SK-N-SH (cell line): ENCODE measurements around the gene LAIR2. TPM values are rescaled to one million over a fixed set of nuclear protein-coding genes. Genes with fewer than 3 reads are reported as not detected.
A peak's percentile ranks its signal among the peaks of the same experiment; 100 is the strongest.

Experiments used
- CTCF ChIA-PET: fragments of 300-600, 350-600 bp; formaldehyde crosslinking; extraction: SDS; loops from one replicate; lab custom pipeline; 2021; lab: Yijun Ruan, JAX
- POLR2A ChIA-PET: fragments of 350-600 bp; sonication (Branson Sonifier 250); formaldehyde crosslinking; extraction: SDS; loops from one replicate; lab custom pipeline; 2020; ENCODE audit warnings: antibody characterized with exemption, inconsistent platforms; lab: Yijun Ruan, JAX
- DNase-seq: peaks from one replicate; pipeline ENCODE4 v3.0.0; 2012
- H2AFZ ChIP-seq: fragments of 200-600 bp; sonication (generic); 2 replicates; pipeline ENCODE4 v1.8.1; 2016; ENCODE audit warnings: antibody characterized with exemption, mild to moderate bottlenecking, low read depth
- H3F3A ChIP-seq: fragments of 200-600 bp; sonication (generic); replicated peaks from 2 replicates; pipeline ENCODE3; 2016; ENCODE audit warnings: antibody characterized with exemption, mild to moderate bottlenecking; ENCODE audit not compliant: insufficient read depth
- H3K27ac ChIP-seq, 2 experiments: fragments of 200-500 bp in 1 of 2; fragments of 200-600 bp in 1 of 2; sonication (Bioruptor generic) in 1 of 2; sonication (generic), shearing (Covaris generic) in 1 of 2; 2 replicates each; pipeline versions ENCODE4 v1.5.1 to v1.6.1; 2014 to 2016; ENCODE audit warnings: low read depth in 2 of 2, inconsistent platforms in 1 of 2, low read length in 1 of 2, mild to moderate bottlenecking in 1 of 2, mixed read lengths in 1 of 2
- H3K27me3 ChIP-seq: fragments of 200-600 bp; sonication (generic), shearing (Covaris generic); 2 replicates; pipeline ENCODE4 v1.6.1; 2016; ENCODE audit warnings: mixed run types; ENCODE audit not compliant: insufficient read depth
- H3K36me3 ChIP-seq, 2 experiments: fragments of 200-500 bp in 1 of 2; fragments of 200-600 bp in 1 of 2; sonication (Bioruptor generic) in 1 of 2; sonication (generic) in 1 of 2; replicated peaks in 1 of 2; 2 replicates each; pipeline versions ENCODE3 to v1.5.1; 2014 to 2016; ENCODE audit warnings: low read length in 1 of 2, mild to moderate bottlenecking in 1 of 2; ENCODE audit not compliant: insufficient read depth in 2 of 2, control insufficient read depth in 1 of 2
- H3K4me1 ChIP-seq, 2 experiments: fragments of 200-500 bp in 1 of 2; fragments of 200-600 bp in 1 of 2; sonication (Bioruptor generic) in 1 of 2; sonication (generic), shearing (Covaris generic) in 1 of 2; 2 replicates each; pipeline versions ENCODE4 v1.5.1 to v1.6.1; 2014 to 2016; ENCODE audit warnings: low read depth in 1 of 2, low read length in 1 of 2, mixed run types in 1 of 2; ENCODE audit not compliant: insufficient read depth in 2 of 2, control insufficient read depth in 1 of 2
- H3K4me2 ChIP-seq: fragments of 200-600 bp; sonication (generic), shearing (Covaris generic); 2 replicates; pipeline ENCODE4 v1.6.1; 2017; ENCODE audit warnings: mixed run types
- H3K4me3 ChIP-seq, 2 experiments: fragments of 200-500 bp in 1 of 2; fragments of 200-600 bp in 1 of 2; sonication (Bioruptor generic) in 1 of 2; sonication (generic), shearing (Covaris generic) in 1 of 2; 2 replicates each; pipeline versions ENCODE4 v1.5.1 to v1.8.1; 2014 to 2016; ENCODE audit warnings: low read depth in 2 of 2, inconsistent platforms in 1 of 2, low read length in 1 of 2, mild to moderate bottlenecking in 1 of 2, mixed read lengths in 1 of 2, moderate library complexity in 1 of 2
- H3K79me2 ChIP-seq: fragments of 200-600 bp; sonication (generic); 2 replicates; pipeline ENCODE4 v1.8.1; 2017; ENCODE audit warnings: mild to moderate bottlenecking; ENCODE audit not compliant: insufficient read depth
- H3K9ac ChIP-seq: fragments of 200-600 bp; sonication (generic); 2 replicates; pipeline ENCODE4 v1.6.1; 2017; ENCODE audit warnings: mixed run types
- H3K9me2 ChIP-seq: fragments of 200-600 bp; sonication (generic); 2 replicates; pipeline ENCODE4 v1.6.1; 2017; ENCODE audit warnings: mixed run types
- H3K9me3 ChIP-seq: fragments of 200-600 bp; sonication (generic); 2 replicates; pipeline ENCODE4 v1.6.1; 2017; ENCODE audit warnings: mixed run types, mild to moderate bottlenecking, moderate library complexity
- H4K20me1 ChIP-seq: fragments of 200-600 bp; sonication (generic); 2 replicates; pipeline ENCODE4 v1.6.1; 2017; ENCODE audit warnings: mild to moderate bottlenecking, mixed run types; ENCODE audit not compliant: insufficient read depth
- CHD2 ChIP-seq: fragments of 150-350 bp; IDR thresholded peaks from 2 replicates; pipeline ENCODE4 v1.6.1; 2018; ENCODE audit warnings: low read length; ENCODE audit not compliant: partially characterized antibody
- CTCF ChIP-seq: fragments of 200-600 bp; sonication (generic); IDR thresholded peaks from 2 replicates; pipeline ENCODE4 v1.6.1; 2017; ENCODE audit warnings: antibody characterized with exemption, mild to moderate bottlenecking, moderate library complexity
- ELF1 ChIP-seq: IDR thresholded peaks from 2 replicates; pipeline ENCODE4 v1.4.0; 2012
- FOSL2 ChIP-seq: IDR thresholded peaks from 2 replicates; pipeline ENCODE4 v1.4.0; 2012; ENCODE audit warnings: low read depth, mild to moderate bottlenecking, moderate library complexity, borderline replicate concordance
- FOXJ3 ChIP-seq: sonication (generic); formaldehyde crosslinking; IDR thresholded peaks from 2 replicates; pipeline ENCODE4 v1.5.1; 2020; ENCODE audit warnings: mild to moderate bottlenecking, missing genetic modification reagents
- FOXM1 ChIP-seq: IDR thresholded peaks from 2 replicates; pipeline ENCODE4 v1.4.0; 2012; ENCODE audit warnings: low read depth, mild to moderate bottlenecking
- GABPA ChIP-seq: IDR thresholded peaks from 2 replicates; pipeline ENCODE4 v1.4.0; 2012; ENCODE audit warnings: low read depth, mild to moderate bottlenecking
- IRF3 ChIP-seq: fragments of 150-350 bp; IDR thresholded peaks from 2 replicates; pipeline ENCODE4 v1.6.1; 2016; ENCODE audit warnings: mild to moderate bottlenecking, low read depth, low read length
- MAX ChIP-seq: IDR thresholded peaks from 2 replicates; pipeline ENCODE4 v1.4.0; 2012; ENCODE audit warnings: low read depth
- MXI1 ChIP-seq: IDR thresholded peaks from 2 replicates; pipeline ENCODE4 v1.6.1; 2012; ENCODE audit warnings: mild to moderate bottlenecking, low read depth, low read length, improper control_type of control experiment
- NFIC ChIP-seq: IDR thresholded peaks from 2 replicates; pipeline ENCODE4 v1.4.0; 2012; ENCODE audit warnings: borderline replicate concordance
- NRF1 ChIP-seq: IDR thresholded peaks from 2 replicates; pipeline ENCODE4 v1.6.1; 2012; ENCODE audit warnings: low read depth, mild to moderate bottlenecking, low read length
- PBX3 ChIP-seq: IDR thresholded peaks from 2 replicates; pipeline ENCODE4; 2012
- RAD21 ChIP-seq: IDR thresholded peaks from 2 replicates; pipeline ENCODE4 v1.6.1; 2012; ENCODE audit warnings: mild to moderate bottlenecking, low read length
- RXRA ChIP-seq: IDR thresholded peaks from 2 replicates; pipeline ENCODE4 v1.4.0; 2012; ENCODE audit warnings: low read depth, mild to moderate bottlenecking, borderline replicate concordance
- SIN3A ChIP-seq: IDR thresholded peaks from 2 replicates; pipeline ENCODE4 v1.6.1; 2012; ENCODE audit warnings: low read depth, mild to moderate bottlenecking, low read length, moderate library complexity, borderline replicate concordance
- SMC3 ChIP-seq: IDR thresholded peaks from 2 replicates; pipeline ENCODE4 v1.6.1; 2012; ENCODE audit warnings: low read depth, low read length, improper control_type of control experiment
- TAF1 ChIP-seq: IDR thresholded peaks from 2 replicates; pipeline ENCODE4 v1.6.1; 2012; ENCODE audit warnings: low read depth, mild to moderate bottlenecking, low read length, moderate library complexity, borderline replicate concordance
- TCF12 ChIP-seq: IDR thresholded peaks from 2 replicates; pipeline ENCODE4 v1.4.0; 2012
- TEAD4 ChIP-seq: IDR thresholded peaks from 2 replicates; pipeline ENCODE4 v1.4.0; 2012; ENCODE audit warnings: mild to moderate bottlenecking, borderline replicate concordance; ENCODE audit not compliant: insufficient read depth
- USF1 ChIP-seq: IDR thresholded peaks from 2 replicates; pipeline ENCODE4 v1.4.0; 2012; ENCODE audit warnings: low read depth, borderline replicate concordance
- WGBS: methylation state at CpG from one replicate; pipeline ENCODE4 v1.1.6; 2017; ENCODE audit warnings: low lambda C conversion rate; 5-methylcytosine and 5-hydroxymethylcytosine counted together
- polyA plus RNA-seq, 3 experiments: library from polyadenylated mRNA; depleted of rRNA; stranded (reverse); fragments of >200 nt; gene quantifications; 2 replicates each; pipeline ENCODE4 v1.2.3, GENCODE V29; 2012

LAIR2 gene
- polyA plus RNA-seq, 1 of the 3 experiments (the other 2 are of a cell fraction), result not detected

- H3K9me2 ChIP-seq, result no peaks in the 10 kb centered on the region
- H2AFZ ChIP-seq, result no peak overlapping the region
- H3F3A ChIP-seq, result peaks cover 14% of the 10 kb centered on the region
- POLR2A ChIA-PET, result no interaction called here
- H3K9me3 ChIP-seq, result no peaks in the 10 kb centered on the region
- no peaks in the 10 kb centered on the region for H3K79me2 ChIP-seq
- H3K27me3 ChIP-seq, result peaks cover 58% of the 10 kb centered on the region
- 9% methylated on average over 10 of the region's 10 CpGs for WGBS
- TF ChIP-seq FOXJ3 (CRISPR knock-in tag) (no peak), MXI1 (no peak), FOSL2 (no peak), FOXM1 (no peak), TCF12 (no peak), RXRA (no peak), SMC3 (0 out of 2 replicates have a peak, but pooled peaks have one; percentile 19), USF1 (no peak), PBX3 (no peak), GABPA (no peak), NFIC (no peak), CTCF (peak; percentile 74), ELF1 (no peak), MAX (no peak), CHD2 (no peak), TAF1 (no peak), RAD21 (peak; percentile 56), NRF1 (no peak), IRF3 (no peak), SIN3A (no peak), TEAD4 (no peak)
- H4K20me1 ChIP-seq, result no peaks in the 10 kb centered on the region
- H3K4me1 ChIP-seq, result no peaks in the 10 kb centered on the region; a peak in 1 of 4 replicates
- peak; percentile 57 for DNase-seq
- H3K4me3 ChIP-seq, result no peak overlapping the region; a peak in 1 of 4 replicates
- H3K4me2 ChIP-seq, result no peak overlapping the region
- CTCF ChIA-PET, result interaction anchor here (0.7 to 2.1 kb wide), 9 partner anchors 10 to 201 kb away, joined by 3 to 8 read pairs (median 3); partner anchors contain the start of gene LAIR2
- H3K9ac ChIP-seq, result no peak overlapping the region
- H3K27ac ChIP-seq, result no peak overlapping the region
- H3K36me3 ChIP-seq, result no peaks in the 10 kb centered on the region
These were observed 23.9 kb upstream of the LAIR2 start for GRCh38 chr19:54478677-54479266.
